GM21381 (cell line): ENCODE data around the gene WNT7B.

Experiments
- ATAC-seq: cut with Tn5 transposase; IDR thresholded peaks from one replicate; pipeline ENCODE4 v1.9.1; 2021; ENCODE audit warnings: mild to moderate bottlenecking, moderate library complexity; ENCODE audit not compliant: unreplicated experiment

Gene WNT7B

DNA sequence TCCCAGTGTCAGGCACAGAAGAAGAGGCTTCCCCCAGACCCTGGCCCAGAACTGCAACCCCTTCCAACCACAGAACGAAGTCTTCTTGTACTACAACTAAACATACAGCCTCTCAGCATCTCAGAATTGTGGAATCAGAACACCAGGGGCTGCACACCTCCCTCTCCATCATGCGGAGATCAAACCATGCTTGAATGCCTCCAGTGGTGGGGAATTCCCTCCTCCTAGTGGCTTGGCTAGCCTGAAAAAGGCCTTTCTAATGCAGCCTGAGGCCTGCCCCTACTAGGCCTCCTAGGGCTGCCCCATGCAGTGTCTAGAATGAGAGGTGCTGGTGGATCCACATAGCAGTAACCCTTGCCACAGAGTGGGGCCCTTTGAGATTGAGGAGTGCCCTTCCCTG is 62.7 kb downstream of the WNT7B start:
- no peak for ATAC-seq

DNA sequence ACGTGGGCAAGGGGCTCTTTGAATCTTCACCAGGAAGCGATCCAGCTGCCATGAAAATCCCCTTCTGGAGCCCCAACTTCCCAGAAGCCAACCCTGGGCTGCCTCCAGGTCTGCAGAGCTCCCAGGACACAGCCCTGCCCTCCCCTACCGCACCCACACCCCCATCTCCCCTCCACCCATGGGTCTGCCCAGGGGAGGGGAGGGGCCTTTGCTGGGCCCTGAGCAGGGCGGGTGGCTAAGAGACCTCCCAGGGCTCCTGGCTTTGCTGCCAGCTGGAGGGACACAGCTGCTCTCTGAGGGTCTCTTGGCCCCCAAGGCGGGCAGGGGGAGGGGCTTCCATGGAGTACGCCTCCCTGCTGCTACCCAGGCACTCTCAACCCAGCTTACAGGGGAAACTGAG is 64.1 kb downstream of the WNT7B start:
- ATAC-seq = no peak

DNA sequence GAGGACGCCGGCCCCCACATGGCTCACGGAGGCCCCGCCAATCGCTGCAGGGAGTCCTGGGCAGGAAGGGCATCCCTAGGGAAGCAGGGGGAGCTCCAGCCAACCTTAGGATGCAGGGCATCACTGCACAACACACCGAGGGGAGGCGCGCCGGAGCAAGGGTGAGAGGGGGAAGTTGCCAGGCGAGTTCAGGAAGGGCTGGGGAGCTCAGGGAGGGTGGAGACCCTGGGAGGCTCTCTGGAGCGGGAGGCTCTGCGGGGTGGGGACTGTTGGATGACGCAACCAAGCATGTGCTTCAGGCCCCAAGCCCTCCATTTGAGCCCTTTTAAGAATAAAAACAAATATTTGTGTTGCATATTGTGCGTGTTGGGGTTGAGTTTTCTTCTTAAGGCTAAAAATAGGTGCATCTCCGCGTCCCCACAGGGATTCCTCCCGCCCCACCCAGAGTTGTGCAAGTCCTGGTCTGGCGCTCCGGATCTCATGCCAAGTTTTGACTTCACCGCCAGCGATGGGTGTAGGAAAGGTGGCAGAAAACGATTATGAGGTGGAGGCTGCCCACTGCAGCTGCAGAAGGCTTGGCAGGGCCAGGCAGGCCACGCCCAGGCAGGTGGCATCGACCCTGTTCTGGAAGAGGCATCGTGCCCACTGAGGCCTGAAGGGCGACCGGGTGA is 65.2 kb downstream of the WNT7B start:
- no peak for ATAC-seq

DNA sequence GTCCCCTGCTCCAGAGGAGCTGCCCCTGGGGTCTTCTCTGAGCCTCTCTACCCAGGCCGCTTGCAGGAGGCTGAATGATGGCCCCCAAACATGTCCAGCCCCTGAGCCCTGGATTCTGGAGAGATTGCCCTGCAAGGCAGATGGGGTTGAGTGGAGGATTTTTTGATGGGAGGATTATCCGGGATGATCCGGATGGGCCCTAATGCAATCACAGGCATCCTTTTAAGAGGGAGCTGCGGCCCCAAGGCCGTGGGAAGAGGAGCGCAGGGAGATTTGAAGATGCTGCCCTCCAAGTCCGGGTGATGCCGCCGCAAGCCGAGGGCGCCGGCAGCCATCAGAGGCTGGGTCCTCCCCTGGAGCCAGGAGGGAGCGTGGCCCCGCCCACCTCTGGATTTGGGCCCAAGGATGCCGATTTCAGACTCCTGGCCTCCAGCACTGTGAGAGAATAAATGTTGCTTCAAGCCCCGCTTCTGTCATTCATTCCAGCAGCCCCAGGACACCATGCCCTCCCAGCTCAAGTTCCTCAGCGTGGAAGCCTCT is 66.0 kb downstream of the WNT7B start:
- ATAC-seq = no peak

DNA sequence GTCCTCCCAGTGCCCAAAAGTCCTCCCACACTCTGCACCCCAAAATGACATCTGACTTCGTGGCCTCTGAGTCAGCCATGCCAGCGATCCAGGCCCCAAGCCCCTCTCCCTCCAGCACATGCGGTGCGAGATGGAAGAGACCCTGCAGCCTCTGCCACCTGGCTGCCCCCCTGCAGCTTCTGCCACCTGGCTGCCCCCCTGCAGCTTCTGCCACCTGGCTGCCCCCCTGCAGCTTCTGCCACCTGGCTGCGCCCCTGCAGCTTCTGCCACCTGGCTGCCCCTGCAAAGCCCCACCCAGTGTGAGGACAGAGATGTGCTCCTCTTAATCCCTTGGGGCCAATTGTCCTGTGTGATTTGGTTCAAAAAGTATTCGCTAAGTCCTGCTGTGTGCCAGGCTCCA is 68.0 kb downstream of the WNT7B start:
- ATAC-seq = no peak

DNA sequence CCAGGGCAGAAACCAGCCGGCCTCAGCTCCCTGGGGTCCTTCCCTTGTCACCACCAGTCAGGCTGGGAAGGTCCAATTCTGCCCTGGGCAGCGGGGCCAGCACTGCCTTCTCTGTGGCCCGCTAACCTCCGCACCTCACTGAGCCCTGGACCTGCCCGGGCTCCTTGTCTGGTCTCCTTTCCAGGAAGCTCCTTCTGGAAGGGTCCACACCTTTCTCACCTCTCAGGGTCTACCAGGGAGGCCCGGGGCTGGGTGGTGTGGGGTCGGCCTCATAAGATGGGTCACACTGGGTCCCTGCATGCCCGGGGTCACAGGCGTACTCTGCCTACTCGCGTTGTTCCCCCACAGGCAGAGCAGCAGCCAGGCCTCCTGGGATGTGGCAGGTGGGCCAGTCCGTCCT is 69.0 kb downstream of the WNT7B start:
- ATAC-seq = no peak

DNA sequence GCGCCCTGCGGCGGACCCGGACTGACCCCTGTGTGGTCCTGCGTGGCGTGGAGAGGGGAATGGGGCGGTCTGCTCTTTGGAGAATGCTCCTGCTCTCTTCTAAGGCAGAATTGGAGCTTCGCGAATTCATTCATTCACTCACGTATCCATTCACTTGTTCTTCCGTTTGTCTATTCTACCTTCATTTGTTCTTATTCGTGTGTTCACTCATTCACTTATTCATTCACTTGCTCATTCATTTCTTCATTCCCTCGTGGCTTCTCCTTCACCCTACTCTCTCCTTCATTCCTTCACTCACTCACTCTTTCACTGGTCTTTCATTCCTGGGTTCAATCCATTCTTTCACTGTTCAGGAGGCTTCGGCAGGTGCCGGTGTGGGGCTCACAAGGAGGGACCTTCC is 69.6 kb downstream of the WNT7B start:
- ATAC-seq = no peak

DNA sequence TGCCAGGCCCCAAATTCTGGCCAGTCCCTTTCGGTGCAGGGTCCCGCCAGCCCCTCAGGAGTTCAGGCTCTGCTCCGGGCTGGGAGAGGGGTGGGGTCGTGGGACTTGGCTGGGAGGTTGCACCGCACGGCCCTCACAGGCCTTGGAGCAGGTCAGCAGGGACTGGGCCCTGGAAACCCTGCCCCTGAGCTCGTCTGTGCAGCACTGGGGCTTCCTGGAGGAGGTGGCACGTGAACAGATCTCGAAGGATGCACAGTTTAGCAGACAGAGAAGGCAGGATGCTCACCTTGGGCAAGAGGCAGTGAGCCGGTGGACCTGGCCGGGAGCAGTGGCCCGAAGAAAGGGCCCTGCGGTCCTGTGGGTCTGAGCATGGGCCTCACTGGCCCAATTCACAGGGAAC is 70.0 kb downstream of the WNT7B start:
- no peak for ATAC-seq

DNA sequence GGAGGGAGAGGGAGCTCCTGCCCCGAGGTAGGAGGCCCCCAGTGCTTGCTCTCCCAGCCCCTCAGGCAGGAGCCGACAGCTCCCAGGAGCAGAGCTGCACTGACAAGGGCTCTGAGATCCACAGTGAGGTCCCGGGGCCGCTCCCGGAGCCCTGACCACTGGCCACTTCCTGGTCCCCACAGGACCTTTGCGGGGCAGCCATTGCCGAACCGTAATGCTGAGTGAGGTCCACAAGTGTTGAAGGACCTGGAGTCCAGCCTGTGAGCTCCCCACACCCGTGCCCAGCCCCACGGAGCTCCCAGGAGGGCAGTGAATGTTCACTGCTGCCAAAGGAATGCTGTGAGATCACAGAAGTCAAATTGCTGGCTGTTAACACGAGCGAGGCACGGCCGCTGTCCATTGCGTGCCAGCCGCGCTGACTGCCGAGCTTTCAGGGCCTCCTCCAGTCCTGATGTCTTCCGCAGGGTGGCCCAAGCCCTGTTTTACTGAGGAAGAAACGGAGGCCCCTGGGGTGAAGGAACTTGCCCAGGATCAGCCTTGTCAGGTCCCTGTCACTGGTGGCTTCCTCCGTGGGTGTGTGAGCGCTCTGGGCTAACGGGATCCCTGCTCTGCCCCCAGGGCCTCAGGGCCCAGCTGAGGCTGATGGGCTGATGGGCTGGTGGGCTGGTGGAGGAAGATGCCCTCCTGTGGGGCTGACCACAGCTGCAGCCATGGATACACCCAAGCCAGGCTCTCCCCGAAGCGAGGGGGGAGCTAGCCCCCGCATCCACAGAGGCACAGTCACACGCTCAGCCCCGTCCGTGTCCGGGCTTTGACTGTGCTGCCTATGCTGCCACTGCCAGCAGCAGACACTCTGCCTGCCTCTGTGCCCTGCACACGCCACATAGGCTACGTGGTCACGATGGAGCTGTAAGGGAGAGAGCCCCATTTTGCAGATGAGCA is 70.8 kb downstream of the WNT7B start:
- ATAC-seq = no peak

DNA sequence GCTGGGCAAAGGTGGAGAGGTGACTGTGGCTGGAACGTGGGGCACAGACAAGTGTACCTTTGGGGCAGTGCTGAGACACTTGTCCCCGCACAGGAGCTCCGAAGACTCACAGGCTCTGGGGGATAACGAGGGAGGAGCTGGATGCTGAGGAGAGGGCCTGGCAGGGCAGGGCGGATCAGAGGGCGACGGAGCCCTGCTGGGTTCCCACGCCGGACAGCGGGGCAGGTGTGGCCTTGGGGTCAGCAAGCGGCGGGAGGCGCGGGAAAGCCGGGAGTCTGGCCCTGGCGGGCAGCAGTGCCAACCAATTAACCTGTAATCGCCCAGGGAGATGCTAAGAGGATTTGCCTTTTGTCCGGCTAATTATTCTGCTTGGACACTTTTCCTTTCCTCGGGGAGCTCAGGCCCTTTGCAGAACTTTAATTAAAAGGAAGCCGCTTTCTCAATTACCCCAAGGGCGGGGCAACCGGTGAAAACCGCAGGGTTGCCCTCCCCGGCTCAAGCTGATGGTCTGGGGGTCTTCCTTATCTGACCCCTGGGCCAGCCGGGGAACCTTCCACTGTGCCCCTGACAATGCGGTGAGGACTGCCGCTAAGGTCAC is 71.5 kb downstream of the WNT7B start:
- no peak for ATAC-seq

DNA sequence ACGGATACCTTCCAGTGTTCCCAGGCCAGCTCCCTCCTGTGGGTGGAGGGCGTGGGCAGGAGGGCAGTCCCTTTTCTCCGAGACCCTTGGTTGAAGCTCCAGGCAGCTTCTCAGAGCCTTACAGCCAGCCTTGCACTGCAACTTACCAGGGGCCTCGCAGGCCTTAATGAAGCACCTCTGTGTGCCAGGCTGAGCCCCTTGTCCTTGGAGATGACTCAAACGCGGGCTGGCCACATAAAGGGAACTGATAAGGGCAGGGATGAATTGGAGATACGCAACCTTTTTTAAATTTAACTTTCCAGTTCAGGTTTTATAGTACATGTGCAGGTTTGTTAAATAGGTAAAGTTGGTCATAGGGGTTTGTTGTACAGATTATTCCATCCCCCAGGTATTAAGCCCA is 72.7 kb downstream of the WNT7B start:
- ATAC-seq = no peak

DNA sequence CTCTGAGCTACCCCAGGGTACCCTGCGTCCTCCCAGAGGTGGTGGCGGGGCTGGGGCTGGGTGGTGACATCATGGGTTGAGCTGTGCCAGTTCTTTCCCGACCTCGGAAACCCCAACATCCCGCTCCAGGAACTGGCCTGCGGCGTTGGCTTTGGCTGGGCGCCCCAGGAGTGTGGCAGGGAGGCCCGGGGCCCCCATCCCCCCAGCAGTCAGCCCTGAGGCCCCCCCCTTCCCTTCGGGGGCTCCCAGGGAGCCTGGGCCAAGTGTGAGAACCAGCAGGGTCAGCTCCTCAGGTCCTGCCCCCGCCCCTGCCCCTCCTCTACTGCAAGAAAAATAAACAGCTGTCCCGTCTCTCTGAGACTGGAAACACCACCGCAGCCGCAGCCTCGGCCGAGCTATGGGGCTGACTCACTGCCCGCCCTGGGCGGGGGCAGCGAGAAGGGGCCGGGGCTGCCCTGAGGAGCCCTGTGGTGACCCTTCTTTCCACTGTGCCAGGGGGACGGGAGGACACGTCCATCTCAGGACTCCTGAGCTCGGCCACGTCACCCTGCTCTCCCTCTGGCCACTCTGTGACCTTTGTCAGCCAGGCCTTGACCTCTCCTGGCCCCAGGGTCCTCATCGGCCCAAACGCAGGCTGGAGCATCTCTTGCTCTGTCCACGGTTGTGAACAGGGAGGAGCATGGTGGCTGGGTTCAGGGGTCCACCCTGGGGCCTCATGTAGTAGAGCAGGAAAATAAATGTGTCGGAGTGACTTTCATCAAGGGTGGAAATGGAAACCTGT is 73.4 kb downstream of the WNT7B start:
- no peak for ATAC-seq

DNA sequence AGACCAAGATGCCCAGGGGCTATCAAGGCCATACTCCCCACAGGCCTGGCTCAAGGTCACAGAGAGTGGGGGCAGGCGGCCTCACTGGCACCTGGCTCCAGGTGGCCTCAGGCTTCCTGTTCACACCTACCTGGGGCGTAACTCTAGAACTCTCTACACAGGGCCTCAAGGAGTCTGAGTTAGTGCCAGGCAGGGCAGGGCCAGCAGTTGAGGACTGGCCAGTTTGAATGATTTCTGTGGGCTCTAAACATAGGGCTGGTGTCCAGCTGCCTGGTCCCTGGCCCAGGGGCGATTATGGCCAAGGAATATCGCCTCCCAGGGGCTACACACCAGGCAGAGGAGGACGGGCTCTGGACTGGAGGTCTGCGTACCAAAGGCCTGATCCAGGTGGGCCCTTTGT is 79.2 kb downstream of the WNT7B start:
- ATAC-seq = no peak

DNA sequence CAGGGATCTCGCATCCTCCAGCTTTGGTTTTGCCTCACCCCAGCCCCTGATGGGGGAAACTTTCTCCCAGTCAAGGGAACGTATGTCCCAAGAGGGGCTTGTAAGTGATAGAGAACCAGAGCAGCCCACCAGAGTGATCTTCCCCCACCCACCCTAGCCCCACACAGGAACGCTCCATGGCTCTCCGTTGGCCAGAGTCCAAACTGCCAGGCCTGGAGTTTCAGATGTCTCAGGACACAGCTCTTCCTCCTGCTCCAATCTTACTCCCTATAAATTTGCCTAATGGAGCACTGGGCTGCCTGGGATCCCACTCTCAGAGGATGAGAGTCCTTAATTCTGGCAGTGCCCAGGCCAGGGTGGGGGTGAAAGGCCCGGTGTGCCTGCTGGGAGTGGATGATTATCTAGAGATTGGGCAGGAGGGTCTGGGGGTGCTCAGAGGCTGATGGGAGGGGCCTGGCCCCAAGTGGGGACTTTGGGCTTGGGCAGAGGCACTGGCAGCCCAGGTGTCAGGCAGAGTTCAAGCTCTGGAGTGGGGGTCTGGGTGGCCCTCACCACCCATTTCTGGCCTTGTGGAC is 79.9 kb downstream of the WNT7B start:
- no peak for ATAC-seq

DNA sequence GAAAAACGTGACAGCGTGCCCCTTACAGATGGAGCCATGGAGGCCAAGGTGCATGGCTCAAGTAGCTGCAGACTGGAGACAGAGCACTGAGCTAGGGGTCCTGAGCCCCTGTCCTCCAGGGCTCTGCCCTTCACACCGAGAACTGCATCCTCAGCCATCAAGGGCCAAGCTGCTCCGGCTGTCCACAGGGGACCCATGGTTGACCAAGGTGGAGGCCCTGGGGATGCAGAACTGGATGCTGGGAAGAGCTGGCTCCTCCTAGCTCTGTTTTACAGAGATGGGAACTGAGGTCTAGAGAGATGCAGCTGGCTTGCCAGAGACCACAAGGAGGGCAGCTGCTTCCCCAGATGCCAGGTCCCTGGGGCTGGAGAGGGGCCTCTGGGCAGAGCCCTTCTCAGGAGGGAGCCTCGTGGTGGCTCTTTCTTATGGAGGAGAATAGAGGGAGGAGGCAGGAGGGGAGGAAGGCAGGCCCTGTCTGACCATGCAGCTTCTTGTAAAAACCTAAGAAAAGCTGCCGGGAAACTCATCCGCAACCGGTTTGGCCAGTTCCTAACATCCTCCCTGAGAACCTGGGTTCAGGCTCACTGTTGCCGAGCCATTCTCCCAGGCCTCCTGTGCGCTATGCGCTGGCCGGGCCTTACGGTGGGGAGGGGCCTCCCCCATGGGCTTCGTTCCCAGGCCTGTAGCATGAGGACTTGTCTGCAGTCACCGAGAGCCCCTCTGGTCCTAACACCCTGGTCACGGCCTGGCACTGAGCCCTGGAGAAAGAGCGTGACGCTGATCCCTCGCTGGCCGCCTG is 80.6 kb downstream of the WNT7B start:
- no peak for ATAC-seq

DNA sequence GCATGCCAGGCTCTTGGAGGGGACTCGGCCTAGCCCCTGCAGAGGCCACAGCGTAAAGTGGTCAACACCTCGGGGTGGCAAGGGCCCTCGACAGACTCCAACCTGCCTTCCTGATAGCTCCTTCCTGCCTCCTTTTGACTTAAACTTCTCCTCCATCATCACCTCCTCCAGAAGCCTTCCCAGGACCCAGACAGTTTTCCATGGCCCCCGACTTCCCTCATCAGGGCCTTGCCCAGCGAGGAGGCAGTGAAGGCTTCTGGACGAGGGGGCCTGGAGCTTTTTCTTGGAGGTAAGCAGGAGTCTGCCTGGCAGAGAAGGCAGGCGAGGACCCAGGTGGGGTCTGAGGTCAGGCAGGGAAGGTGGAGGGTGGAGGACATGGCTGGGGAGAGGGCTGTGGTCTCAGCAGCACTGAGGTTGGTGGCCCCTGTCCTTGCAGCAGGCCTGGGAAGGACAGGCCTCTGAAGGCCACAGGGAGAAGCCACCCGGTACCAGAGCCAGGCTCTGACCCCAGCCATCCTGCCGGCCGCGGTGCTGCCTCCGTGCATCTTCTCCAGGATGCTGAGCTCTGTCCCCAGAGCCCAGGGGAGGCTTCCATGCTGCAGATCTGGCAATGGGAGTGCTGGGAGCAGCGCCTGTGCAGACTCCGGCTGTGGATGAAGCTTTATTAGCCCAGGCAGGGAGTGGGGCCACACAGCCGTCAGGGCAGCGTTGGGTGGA is 81.4 kb downstream of the WNT7B start:
- ATAC-seq = no peak

DNA sequence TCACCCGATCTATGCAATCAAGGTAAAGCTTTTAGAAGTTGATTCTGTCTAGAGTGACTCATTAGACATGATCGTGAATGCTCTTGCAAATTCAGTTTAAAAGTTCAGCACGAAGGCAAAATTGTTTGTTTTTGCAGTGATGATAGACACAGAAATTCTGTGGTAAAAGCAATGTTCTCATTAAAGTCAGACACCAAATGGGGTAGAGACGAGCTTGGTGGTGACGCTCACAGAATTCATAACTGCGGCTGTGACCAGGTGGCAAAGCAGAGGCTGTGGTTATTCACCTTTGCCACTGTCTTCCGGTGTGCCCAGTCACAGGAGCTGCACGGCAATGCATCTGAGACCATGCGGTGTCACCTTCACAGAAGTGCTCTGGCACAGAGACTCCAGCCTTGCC is 83.4 kb downstream of the WNT7B start:
- ATAC-seq = no peak

DNA sequence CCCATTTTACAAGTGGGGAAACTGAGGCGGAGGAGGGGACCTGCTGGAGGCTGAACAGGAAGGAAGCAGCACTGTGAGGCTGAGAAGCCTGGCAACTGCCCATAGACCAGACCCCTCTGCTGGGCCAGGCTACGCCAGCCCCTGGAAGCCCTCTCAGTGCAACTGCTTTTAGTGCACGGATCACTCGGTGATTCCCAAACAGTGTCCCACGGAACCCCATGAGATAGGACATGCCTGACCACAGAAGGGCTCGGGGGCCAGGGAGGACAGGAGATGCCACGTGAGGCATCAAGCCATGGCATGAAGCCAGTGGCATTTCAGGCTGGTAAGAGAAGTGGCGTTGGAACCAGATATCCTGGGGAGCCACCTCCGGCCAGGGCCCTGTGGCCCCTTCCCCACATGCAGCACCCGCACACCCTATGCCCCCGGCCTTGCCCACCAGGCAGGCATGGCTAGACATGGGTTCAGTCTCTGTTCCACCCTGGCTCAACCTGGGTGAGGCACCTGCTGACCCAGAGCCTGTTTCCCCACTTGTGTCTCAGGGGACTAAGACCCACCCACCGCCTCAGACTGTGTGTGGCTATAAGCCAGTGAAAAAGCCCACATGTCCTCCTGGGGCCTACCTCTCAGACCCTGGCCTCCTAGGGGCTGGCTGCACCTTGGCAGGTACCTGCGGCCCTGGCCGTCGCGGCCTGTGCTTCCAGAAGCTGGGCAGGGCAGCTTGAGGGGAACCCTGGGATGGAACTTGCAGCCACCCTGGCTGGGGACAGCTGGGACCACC is 84.1 kb downstream of the WNT7B start:
- no peak for ATAC-seq
